Ramos (cell line): ENCODE data around the gene SYCN.

Source experiments
- in situ Hi-C: fragments of 300-500 bp; cut with MboI; formaldehyde crosslinking; loops from one replicate; pipeline ENCODE4 v1.14.3; 2022; ENCODE audit warnings: low sequenced_read_pairs; ENCODE audit not compliant: unreplicated experiment

The SYCN gene

DNA sequence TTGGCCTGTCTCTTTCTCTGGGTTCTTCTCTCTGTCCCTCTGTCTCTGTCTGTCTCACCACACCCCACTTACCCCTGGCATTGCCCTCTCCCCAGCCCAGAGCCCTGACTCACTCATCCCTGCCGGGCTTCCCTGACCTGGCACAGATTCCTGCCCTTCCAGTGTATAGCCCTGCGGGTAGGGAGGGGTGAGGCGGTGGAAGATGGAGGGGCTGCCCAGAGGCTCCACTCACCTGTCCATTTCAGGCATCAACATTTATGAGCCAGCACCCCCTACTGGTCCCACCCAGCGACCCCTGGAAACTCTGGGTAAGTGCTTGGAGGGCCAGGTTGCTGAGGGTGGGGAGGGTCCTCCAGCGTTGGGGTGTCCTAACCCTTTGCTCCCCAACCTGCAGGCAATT lies 6.3 kb downstream of the SYCN start:
- in situ Hi-C loops: no loop called here

DNA sequence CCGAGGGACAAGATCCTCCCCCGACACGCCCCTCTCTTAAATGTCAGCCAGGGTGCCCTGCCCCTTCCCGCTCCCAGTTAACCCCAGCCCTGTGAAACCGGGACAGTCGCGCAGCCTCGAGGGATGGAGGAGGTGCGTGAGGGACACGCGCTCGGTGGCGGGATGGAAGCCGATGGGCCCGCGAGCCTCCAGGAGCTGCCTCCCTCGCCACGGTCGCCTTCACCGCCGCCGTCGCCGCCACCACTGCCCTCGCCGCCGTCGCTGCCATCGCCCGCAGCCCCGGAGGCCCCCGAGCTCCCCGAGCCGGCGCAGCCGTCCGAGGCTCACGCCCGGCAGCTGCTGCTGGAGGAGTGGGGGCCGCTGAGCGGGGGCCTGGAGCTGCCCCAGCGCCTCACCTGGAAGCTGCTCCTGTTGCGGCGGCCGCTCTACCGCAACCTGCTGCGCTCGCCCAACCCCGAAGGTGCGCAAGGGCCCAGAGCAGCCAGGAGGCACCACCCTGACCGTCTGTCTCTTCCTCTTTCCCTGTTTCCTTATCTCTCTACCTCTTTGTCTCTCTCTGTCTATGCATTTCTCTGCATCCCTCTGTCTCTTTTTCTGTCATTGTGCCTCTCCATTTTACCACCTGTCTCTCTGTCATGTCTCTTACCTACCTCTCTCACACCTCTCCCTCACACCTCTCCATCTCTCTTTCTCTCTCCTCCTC lies 7.1 kb downstream of the SYCN start, which contains the start of gene NCCRP1:
NCCRP1 (plus strand) TSS at position 105 of the 703 bp plus-strand sequence; CDS start at position 124, 19 bp downstream.
- in situ Hi-C loops: no loop called here

DNA sequence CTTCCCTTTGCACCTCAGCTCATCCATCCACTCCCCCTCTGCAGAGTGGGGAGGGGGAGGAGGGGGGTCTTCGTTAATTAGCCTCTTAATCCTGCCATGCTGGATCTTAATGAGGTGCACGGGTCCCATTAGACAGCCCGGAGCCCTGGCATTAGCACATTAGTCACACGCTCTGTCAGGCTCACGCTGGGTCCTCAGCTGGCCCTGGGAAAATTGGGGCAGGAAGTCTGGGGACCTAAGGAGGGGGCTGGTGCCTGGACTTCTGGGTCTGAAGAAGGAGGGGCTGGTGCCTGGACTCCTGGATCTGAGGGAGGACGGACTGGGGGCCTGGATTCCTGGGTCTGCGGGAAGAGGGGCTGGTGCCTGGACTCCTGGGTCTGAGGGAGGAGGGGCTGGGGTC lies 7.7 kb downstream of the SYCN start:
- in situ Hi-C loops: no loop called here

DNA sequence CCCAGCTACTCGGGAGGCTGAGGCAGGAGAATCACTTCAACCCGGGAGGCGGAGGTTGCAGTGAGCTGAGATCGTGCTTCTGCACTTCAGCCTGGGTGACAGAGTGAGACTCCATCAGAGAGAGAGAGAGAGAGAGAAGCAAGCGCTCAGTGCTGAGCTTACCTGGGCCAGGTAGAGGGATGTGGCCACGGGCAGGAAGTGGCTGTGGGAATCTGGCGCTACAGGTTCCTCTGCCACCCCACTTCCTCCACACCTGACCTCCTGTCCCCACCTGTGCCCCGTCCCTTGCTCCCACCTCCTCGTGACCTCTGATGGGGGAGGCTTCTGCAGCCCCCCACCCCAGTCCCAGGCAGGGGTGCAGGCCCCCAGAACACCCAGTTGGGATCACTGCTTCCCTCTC lies 8.3 kb downstream of the SYCN start:
- in situ Hi-C loops: no loop called here

DNA sequence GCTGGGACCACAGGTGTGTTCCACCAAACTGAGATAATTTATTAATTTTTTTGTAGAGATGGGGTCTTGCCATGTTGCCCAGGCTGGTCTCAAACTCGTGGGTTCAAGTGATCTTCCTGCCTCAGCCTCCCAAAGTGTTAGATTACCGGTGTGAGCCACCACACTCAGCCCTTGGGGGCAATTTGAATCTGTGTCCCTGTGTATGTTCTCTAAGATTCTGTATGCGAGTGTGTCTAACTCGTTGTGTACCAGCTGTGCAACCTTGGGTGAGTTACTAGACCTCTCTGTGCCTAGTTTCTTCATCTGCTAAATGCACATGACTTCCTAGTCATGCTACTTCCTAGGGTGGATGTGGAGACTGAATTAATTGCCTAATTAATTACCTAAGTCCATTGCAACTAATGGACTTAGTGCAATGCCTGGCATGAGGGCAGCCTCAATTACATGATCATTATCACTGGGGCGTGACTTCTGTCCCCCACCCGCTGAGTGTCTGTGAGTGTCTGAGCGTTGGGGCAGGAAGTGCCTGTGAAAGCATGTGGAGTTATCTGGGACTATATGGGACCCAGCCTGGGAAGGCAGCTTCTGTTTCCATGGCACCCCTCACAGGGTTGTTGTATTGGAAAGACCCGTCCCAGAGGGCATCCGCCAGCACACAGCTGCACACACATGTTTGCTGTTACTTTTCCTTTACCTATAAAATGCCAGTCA lies 9.1 kb downstream of the SYCN start:
- in situ Hi-C loops: no loop called here

DNA sequence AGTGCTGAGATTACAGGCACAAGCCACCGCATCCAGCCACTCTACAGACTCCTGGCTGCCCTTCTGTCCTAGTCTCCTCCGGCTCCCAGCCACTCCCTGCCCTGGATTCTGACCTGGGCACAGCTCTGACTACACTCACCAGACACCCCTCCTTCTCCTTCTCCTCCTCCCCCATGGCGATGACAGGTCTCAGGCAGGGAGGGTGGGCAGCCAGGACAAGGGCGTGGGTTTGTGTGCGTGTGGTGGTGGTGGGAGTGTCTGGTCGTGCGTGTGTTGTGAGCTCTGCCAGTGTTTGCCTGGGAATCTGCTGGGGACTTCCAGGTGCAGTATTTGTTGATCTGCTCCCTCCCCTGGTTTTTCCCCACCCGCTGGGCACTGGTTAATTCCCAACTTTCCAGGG lies 10.3 kb downstream of the SYCN start:
- in situ Hi-C loops: no loop called here

DNA sequence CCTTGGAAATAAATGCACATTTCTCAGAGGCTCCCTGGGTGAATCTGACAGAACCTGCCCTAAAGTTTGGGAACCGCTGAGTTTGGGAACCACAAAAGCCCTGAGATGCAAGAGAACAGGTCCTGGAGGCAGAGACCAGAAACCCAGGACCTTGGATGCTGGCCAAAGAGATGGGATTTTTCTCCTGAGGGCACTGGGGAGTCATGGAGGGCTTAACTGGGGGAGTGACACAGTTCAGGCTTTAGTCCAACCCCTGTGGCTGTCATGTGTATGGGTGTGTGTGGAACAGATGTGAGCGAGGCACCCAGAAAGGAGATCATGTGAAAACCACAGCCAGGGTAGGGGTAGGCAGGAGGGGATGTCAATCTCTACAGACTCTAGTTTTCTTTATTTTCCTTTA lies 11.2 kb downstream of the SYCN start:
- in situ Hi-C loops: no loop called here

DNA sequence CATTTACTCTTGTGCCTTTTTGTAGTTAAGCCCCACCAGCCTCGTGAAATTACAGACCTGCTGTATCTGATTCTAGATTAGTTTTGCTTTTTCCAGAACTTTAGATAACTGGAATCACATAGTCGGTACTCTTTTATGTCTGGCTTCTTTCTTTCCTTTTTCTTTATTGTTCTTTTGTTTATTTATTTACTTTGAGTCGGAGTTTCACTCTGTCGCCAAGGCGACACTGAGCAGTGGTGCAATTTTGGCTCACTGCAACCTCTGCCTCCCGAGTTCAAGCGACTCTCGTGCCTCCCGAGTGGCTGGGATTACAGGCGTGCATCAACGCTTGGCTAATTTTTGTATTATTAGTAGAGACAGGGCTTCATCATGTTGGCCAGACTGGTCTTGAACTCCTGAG lies 13.3 kb downstream of the SYCN start:
- in situ Hi-C loops: no loop called here

DNA sequence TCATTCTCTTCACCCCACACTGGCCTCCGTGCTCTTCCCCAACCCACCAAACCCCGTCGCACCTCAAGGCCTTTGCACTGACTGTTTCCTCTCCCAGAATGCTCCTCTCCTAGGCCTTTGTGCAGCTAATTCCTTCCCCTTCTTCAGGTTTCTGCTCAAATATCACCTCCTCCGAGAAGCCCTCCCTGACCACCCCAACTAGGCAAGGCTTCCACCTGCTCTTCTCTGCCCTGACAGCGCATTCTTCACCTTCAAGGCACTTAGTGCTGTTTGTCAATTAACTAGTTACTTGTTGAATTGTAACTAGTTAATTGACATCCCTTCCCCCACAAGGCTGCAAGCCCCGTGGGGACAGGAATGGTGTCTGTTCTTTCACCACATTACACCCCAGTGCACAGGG lies 15.1 kb downstream of the SYCN start:
- in situ Hi-C loops: no loop called here

DNA sequence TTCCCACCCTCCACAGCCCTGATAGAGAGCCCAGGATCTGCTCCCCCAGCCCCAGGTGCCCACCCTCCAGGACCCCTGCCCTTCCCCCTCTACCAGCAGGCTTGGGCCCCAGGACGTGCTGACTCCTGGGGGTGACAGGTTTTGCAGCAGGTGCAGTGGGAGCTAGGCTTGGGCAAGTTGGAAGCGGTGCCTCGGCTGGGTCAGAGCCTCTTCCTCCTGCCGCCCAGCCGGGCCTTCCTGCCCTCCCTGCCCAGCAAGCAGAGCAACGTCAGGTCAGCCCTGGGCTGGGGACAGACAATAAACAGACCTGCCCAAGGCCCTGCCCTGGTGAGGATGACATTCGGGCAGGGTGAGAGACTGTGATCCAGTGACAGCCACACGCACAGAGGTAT lies 16.5 kb downstream of the SYCN start:
- in situ Hi-C loops: no loop called here

DNA sequence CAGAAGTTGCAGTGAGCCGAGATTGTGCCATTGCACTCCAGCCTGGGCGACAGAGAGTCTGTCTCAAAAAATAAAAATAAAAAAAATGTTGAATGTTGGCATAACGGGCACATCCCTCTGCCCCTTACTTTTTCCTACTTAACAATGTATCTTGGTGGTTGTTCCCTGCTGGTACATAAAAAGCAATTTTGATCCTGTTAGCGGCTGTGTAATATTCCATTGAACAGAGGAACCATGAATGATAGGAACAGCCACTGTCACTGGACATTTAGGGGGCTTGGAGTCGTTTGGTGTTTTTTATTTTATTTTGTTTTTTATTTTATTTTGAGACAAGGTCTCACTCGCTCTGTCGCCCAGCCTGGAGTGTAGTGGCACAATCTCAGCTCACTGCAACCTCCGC lies 17.7 kb downstream of the SYCN start:
- in situ Hi-C loops: no loop called here

DNA sequence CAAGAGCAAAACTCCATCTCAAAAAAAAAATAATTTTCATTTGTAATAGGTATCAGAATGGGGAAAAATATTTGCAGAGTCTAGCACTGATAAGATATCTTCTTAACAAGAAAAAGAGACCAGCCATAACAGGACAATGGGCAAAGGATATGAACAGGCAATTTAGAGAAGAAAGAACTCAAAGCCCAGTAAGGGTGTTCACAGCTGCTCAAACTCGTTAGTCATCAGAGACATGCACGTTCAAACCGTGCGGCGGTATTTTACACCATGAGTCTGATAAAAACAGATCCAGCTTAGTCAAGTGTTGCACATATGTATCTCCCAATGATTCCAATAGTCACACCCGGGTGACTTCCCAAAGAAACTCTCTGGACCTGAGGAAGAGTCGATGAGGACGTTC lies 21.0 kb downstream of the SYCN start:
- in situ Hi-C loops: no loop called here

DNA sequence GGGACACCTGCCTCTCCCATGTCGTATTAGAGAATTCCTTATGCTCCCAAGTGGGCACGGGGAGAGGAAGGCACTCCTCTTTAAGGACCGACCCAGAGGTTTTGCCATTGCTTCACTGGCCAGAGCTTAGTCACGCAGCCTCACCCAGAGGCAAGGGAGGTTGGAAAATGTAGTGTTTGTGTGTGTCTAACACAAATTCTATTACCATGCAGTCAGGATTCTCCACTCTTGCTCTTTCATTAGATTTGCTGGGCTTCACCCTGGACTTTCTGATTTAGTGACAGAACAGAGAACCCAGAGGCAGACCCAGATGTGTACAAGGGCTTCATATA lies 21.9 kb downstream of the SYCN start:
- in situ Hi-C loops: no loop called here

DNA sequence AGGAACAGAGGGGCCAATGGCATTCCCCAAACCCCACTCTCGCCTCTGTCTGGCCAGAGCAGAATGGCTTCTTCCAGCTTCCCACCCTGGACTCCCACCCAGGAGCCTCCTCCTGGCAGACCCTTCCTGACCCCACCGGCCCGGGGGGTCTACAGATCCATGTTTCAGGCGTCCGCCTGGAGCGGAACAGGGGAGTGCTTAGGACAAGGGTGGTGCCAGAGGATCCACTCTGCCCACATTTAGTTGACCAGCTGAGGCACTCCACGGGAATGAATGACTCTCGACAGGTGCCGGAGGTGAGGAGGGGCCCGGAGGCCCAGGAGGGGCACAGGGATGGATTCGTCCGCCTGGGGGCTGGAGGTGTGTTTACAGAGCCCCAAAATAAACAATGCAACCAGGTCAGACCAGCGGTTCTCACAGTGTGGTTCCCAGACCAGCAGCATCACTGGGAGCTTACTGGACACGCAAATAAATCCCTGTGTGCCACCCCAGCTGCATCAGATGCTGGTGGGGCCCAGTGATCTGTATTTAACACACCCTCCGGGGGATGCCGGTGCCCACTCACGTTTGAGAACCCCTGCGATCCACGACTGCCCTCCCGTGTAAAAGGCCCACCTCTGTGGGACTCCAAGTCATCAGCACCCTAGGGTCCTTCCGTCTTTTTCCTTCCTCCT lies 22.4 kb downstream of the SYCN start:
- in situ Hi-C loops: no loop called here

DNA sequence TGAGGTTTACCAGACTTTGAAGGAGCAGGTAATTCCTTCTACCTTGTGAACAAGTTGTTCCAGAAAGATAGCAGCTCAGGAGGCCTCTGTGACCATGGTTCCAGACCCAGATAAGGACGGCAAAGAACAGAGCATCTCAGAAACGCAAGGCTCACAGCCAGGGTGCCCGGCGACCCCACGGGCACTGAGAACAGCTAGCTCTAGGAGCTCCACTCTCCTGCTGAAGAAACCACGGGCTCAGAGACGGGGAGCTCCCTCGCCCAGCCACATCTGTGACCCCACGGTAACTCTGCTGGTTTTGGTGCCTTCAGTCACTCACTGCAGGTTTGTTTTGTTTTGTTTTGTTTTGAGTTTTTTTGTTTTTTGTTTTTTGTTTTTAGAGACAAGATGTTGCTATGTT lies 23.3 kb downstream of the SYCN start:
- in situ Hi-C loops: no loop called here

DNA sequence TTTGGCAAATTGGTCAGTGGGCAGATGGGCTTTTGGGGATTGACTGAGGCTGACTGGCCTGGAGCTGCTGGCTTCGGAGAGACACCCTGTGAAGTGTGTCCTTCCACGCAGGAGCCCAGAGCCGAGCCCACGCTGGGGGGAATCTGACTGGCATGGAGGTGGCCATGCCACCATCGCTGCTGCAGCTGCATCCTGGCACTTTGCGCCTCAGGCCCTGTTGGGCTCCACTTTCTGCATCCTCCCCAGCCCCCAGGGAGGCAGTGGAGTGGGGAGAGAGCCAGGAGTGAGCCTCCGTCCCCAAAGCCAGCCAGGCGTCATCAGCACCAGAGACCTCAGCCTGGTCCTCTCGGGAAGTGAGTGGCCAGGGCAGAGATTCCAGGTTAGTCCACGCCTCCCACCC lies 24.3 kb downstream of the SYCN start:
- in situ Hi-C loops: no loop called here

DNA sequence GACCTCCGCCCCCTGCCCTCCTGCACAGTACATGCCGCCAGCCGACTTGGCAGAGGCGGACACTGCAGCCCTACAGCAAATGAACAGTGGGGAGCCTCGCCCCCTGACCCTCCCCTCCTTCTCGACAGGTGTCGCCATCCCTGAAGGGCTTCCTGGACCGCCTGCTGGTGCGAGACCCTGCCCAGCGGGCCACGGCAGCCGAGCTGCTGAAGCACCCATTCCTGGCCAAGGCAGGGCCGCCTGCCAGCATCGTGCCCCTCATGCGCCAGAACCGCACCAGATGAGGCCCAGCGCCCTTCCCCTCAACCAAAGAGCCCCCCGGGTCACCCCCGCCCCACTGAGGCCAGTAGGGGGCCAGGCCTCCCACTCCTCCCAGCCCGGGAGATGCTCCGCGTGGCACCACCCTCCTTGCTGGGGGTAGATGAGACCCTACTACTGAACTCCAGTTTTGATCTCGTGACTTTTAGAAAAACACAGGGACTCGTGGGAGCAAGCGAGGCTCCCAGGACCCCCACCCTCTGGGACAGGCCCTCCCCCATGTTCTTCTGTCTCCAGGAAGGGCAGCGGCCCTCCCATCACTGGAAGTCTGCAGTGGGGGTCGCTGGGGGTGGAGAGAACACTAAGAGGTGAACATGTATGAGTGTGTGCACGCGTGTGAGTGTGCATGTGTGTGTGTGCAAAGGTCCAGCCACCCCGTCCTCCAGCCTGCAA lies 25.6 kb downstream of the SYCN start:
- in situ Hi-C loops: no loop called here

DNA sequence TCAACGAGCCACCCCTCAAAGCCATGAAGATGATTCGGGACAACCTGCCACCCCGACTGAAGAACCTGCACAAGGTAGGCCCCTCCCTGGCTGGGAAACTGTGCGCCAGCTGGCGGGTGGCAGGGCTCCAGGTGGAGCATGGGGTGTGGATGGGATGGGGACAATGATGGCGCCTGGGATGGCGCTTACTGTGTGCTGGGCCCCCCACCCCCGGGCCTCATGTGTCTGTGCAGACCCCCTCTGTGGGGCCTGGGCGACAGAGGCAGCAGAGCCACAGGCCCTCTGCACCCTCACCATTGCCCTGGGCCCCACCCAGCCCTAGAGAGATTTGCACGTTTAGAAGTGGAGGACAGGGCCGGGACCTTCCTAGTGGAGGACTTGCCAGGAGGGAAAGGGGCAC lies 26.3 kb downstream of the SYCN start:
- in situ Hi-C loops: no loop called here

DNA sequence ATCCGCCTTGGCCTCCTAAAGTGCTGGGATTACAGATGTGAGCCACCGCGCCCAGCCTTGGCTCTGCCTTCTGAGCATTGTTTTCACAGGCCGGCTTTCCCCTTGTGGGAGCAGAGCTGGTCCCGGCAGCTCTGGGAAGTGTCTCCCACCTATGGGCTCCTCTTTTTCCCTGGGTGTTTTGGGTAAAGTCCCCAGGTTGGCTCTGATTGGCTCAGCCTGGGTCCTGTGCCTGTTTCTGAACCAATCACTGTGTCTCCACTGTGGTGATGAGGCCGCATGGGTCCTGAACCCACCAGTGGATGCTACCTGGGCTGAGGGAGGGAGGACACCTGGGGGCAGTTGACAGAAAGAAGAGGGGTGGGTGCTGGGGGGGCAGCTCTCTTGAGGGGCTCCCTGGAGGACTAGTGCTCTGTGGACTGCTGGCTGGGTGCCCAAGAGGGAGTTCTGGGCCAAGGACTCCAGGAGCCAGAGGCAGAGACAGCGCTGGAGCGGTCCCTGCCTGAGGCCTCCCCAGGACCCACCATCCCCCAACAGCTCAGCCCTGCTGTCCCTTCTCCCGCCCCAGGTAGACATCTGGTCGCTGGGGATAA lies 26.9 kb downstream of the SYCN start:
- in situ Hi-C loops: no loop called here

DNA sequence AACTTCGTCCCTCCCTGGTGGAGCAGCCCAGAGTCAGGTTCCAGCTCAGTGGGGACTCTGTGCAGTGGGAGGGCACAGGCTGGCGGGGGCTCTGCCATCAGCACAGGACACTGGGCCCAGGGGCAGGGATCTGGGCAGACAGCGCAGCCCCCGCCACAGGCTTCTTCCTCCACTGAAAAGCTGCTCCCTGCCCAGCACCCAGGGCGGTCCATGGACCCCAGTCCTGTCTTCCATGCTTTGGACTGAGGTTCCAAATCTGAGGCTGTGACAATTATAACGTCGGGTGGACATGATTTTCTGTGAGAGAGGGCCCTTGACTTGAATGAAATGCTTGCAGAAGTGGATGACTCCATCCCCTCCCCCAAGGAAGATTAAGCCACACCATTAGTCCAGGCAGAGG lies 28.5 kb downstream of the SYCN start:
- in situ Hi-C loops: no loop called here
